Loucy (cell line): ENCODE measurements around the gene EAF2.

Experiments used
- H2AFZ ChIP-seq: fragments of 200-600 bp; sonication (generic); 2 replicates; pipeline ENCODE4 v1.6.0; 2016; ENCODE audit warnings: antibody characterized with exemption, mild to moderate bottlenecking, low read length, moderate library complexity
- H3F3A ChIP-seq: fragments of 200-600 bp; 2 replicates; pipeline ENCODE4 v1.6.0; 2016; ENCODE audit warnings: antibody characterized with exemption, low read depth, mild to moderate bottlenecking
- H3K27me3 ChIP-seq: fragments of 200-600 bp; sonication (generic); 2 replicates; pipeline ENCODE4 v1.6.1; 2014; ENCODE audit warnings: low read length, mild to moderate bottlenecking; ENCODE audit not compliant: insufficient read depth, poor library complexity, severe bottlenecking
- H3K36me3 ChIP-seq: fragments of 200-600 bp; sonication (generic); 2 replicates; pipeline ENCODE4 v1.6.1; 2016; ENCODE audit warnings: low read length; ENCODE audit not compliant: insufficient read depth
- H3K4me1 ChIP-seq: fragments of 200-600 bp; sonication (generic); 2 replicates; pipeline ENCODE4 v1.5.1; 2014; ENCODE audit warnings: low read length, mild to moderate bottlenecking; ENCODE audit not compliant: insufficient read depth, poor library complexity, severe bottlenecking
- H3K4me2 ChIP-seq: fragments of 200-600 bp; sonication (generic); 2 replicates; pipeline ENCODE4 v1.6.0; 2014; ENCODE audit warnings: antibody characterized with exemption, low read length, low read depth, mild to moderate bottlenecking; ENCODE audit not compliant: poor library complexity, severe bottlenecking
- H3K4me3 ChIP-seq: fragments of 200-600 bp; sonication (generic); 2 replicates; pipeline ENCODE4 v1.5.1; 2014; ENCODE audit warnings: low read length, mild to moderate bottlenecking, mixed read lengths; ENCODE audit not compliant: poor library complexity, severe bottlenecking
- H3K79me2 ChIP-seq: fragments of 200-600 bp; sonication (generic); 2 replicates; pipeline ENCODE4 v1.6.1; 2014; ENCODE audit warnings: low read length; ENCODE audit not compliant: insufficient read depth
- H3K9ac ChIP-seq: fragments of 200-600 bp; sonication (generic); 2 replicates; pipeline ENCODE4 v1.6.0; 2014; ENCODE audit warnings: mild to moderate bottlenecking, low read depth, low read length, moderate library complexity; ENCODE audit not compliant: poor library complexity, severe bottlenecking
- H3K9me2 ChIP-seq: fragments of 200-600 bp; sonication (generic); replicated peaks from 2 replicates; pipeline ENCODE4 v1.6.1; 2016; ENCODE audit warnings: low read depth, low read length, mixed read lengths
- H3K9me3 ChIP-seq: fragments of 200-600 bp; sonication (generic); 2 replicates; pipeline ENCODE4 v1.6.1; 2014; ENCODE audit warnings: mild to moderate bottlenecking, antibody characterized with exemption, low read length, low read depth; ENCODE audit not compliant: insufficient read depth
- H4K20me1 ChIP-seq: fragments of 200-600 bp; sonication (generic); 2 replicates; pipeline ENCODE4 v1.6.0; 2014; ENCODE audit warnings: antibody characterized with exemption, low read length, mild to moderate bottlenecking; ENCODE audit not compliant: insufficient read depth, poor library complexity, severe bottlenecking
- EZH2phosphoT487 ChIP-seq: fragments of 200-600 bp; IDR thresholded peaks from 2 replicates; pipeline ENCODE4 v1.6.1; 2018; ENCODE audit warnings: antibody characterized with exemption, mild to moderate bottlenecking, moderate library complexity, borderline replicate concordance
- TF ChIP-seq, protein P1 (sequence below): fragments of 200-600 bp; sonication (generic); conservative IDR thresholded peaks from 2 replicates; pipeline ENCODE4 v1.5.1; 2014; ENCODE audit warnings: mild to moderate bottlenecking, antibody characterized with exemption, low read length

Gene EAF2

DNA sequence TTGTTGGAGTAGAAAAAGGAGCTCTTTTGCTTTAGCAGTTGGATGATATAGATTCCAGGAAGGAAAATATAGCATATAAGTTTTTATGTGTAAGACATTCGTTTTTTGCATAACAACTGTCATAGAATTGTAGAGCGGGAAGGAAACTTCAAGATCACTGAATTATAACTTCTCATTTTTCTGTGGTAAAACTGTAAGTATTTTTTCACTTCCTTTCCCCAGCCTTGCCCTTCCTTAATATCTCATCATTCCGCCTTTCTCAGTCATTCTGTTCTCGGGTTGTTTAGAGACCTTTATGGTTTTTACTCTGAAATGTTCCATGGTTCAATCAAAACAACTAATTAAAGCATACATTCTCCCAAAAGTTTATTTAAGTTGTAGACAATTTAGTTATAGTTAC is 1.1 kb downstream of the EAF2 start:
- peak overlapping the region; percentile 79; the same call in 1 of the 2 replicates for H2AFZ ChIP-seq
- no peaks in the 10 kb centered on the region for H3K9me2 ChIP-seq
- peaks cover 77% of the 10 kb centered on the region for H3K79me2 ChIP-seq
- peak overlapping the region; percentile 90 for H3K9ac ChIP-seq
- peak overlapping the region; percentile 92 for H3K4me2 ChIP-seq
- H3K36me3 ChIP-seq: no peaks in the 10 kb centered on the region
- peaks cover 61% of the 10 kb centered on the region for H3K4me1 ChIP-seq
- H3K4me3 ChIP-seq: peak overlapping the region; percentile 92
- peaks cover 17% of the 10 kb centered on the region for H4K20me1 ChIP-seq
- H3K9me3 ChIP-seq: no peaks in the 10 kb centered on the region
- no peaks in the 10 kb centered on the region for H3K27me3 ChIP-seq
- TF ChIP-seq, protein P1, sequence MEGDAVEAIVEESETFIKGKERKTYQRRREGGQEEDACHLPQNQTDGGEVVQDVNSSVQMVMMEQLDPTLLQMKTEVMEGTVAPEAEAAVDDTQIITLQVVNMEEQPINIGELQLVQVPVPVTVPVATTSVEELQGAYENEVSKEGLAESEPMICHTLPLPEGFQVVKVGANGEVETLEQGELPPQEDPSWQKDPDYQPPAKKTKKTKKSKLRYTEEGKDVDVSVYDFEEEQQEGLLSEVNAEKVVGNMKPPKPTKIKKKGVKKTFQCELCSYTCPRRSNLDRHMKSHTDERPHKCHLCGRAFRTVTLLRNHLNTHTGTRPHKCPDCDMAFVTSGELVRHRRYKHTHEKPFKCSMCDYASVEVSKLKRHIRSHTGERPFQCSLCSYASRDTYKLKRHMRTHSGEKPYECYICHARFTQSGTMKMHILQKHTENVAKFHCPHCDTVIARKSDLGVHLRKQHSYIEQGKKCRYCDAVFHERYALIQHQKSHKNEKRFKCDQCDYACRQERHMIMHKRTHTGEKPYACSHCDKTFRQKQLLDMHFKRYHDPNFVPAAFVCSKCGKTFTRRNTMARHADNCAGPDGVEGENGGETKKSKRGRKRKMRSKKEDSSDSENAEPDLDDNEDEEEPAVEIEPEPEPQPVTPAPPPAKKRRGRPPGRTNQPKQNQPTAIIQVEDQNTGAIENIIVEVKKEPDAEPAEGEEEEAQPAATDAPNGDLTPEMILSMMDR: no peak
- TF ChIP-seq EZH2phosphoT487: no peak
- no peaks in the 10 kb centered on the region for H3F3A ChIP-seq

DNA sequence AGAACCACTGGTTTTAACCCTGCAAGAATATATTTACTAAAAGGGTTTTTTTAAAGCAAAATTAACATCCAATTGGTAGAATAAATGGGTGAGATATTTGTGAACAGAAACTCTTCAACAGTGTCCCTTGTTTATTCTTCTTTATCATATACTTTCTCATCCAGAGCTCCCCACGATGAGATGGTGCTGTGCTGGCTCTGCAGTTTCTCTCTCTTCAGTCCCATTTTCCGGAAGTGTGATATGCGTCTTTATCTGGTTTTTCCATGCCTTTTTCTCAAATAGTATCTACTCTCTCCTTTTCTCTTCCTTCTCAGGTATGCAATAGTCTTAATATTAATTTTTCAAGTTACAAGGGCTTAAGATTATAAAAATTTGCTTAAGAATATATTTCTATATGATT is 1.5 kb downstream of the EAF2 start:
- TF ChIP-seq, protein P1: no peak
- no peak for TF ChIP-seq EZH2phosphoT487
- peaks cover 72% of the 10 kb centered on the region for H3K79me2 ChIP-seq
- H3K4me2 ChIP-seq: peak overlapping the region; percentile 92
- no peaks in the 10 kb centered on the region for H3K27me3 ChIP-seq
- no peaks in the 10 kb centered on the region for H3K9me3 ChIP-seq
- H3K9ac ChIP-seq: peak overlapping the region; percentile 90
- H3K4me1 ChIP-seq: peaks cover 57% of the 10 kb centered on the region
- H2AFZ ChIP-seq: peak overlapping the region; percentile 79; the same call in 1 of the 2 replicates
- H3K4me3 ChIP-seq: peak overlapping the region; percentile 92
- no peaks in the 10 kb centered on the region for H3F3A ChIP-seq
- H3K9me2 ChIP-seq: no peaks in the 10 kb centered on the region
- H3K36me3 ChIP-seq: no peaks in the 10 kb centered on the region
- H4K20me1 ChIP-seq: peaks cover 13% of the 10 kb centered on the region

DNA sequence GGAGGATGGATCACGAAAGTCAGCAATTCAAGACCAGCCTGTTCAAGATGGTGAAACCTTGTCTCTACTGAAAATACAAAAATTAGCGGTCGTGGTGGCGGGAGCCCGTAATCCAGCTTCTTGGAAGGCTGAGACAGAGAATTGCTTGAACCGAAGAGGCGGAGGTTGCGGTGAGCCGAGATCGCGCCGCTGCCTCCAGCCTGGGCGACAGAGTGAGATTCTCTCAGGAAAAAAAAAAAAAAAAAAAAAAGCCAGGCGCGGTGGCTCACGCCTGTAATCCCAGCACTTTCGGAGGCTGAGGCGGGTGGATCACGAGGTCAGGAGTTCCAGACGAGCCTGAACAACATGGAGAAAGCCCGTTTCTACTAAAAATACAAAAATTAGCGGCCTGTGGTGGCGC is 5.0 kb downstream of the EAF2 start:
- Histone ChIP-seq H3K36me3 (no peaks in the 10 kb centered on the region), H3K4me2 (no peak overlapping the region), H2AFZ (no peak overlapping the region), H4K20me1 (peaks cover 9% of the 10 kb centered on the region), H3K9me3 (no peaks in the 10 kb centered on the region), H3K4me3 (no peak overlapping the region), H3K27me3 (no peaks in the 10 kb centered on the region), H3K9ac (no peak overlapping the region), H3K9me2 (no peaks in the 10 kb centered on the region), H3K4me1 (peaks cover 39% of the 10 kb centered on the region), H3K79me2 (peaks cover 40% of the 10 kb centered on the region), H3F3A (peaks cover 7% of the 10 kb centered on the region)
- TF ChIP-seq EZH2phosphoT487: no peak
- TF ChIP-seq, protein P1: no peak
